DMS114 treated with DMSO at 0.1 percent for 48 hours (cell line): ENCODE results near the gene SSH2.
"Not testable (repeated sequence)": the region's sequence is repeated elsewhere in the genome, so short reads cannot be mapped to it uniquely, and the experiment has no call there.

Experiments
- DNase-seq: peaks from one replicate; lab custom pipeline; 2025; ENCODE audit not compliant: unreplicated experiment; lab: John Stamatoyannopoulos, UW

SSH2 gene

GRCh38 chr17:29711588-29712385 lies 218.2 kb downstream of the SSH2 start:
- no peak for DNase-seq

- no peak for DNase-seq
Observed at GRCh38 chr17:29710891-29711418, 219.1 kb downstream of the SSH2 start.

- no peak for DNase-seq
Observed at GRCh38 chr17:29710520-29710884, 219.5 kb downstream of the SSH2 start.

- no peak for DNase-seq
Observed at GRCh38 chr17:29709866-29710519, 220.0 kb downstream of the SSH2 start.

GRCh38 chr17:29707212-29707571 lies 222.8 kb downstream of the SSH2 start:
- DNase-seq: no peak

- no peak for DNase-seq
Observed at GRCh38 chr17:29706045-29706431, 224.0 kb downstream of the SSH2 start.

GRCh38 chr17:29705386-29705785 lies 224.6 kb downstream of the SSH2 start:
- no peak for DNase-seq

GRCh38 chr17:29699283-29699682 lies 230.7 kb downstream of the SSH2 start:
- no peak for DNase-seq

GRCh38 chr17:29698837-29699236 lies 231.2 kb downstream of the SSH2 start:
- no peak for DNase-seq

GRCh38 chr17:29698019-29698777 lies 231.8 kb downstream of the SSH2 start:
- no peak for DNase-seq

GRCh38 chr17:29697371-29697770 lies 232.7 kb downstream of the SSH2 start:
- no peak for DNase-seq

- no peak for DNase-seq
Observed at GRCh38 chr17:29694918-29695563, 235.0 kb downstream of the SSH2 start.

- no peak for DNase-seq
Observed at GRCh38 chr17:29693751-29694150, 236.3 kb downstream of the SSH2 start.

GRCh38 chr17:29687596-29687995 lies 242.4 kb downstream of the SSH2 start:
- no peak for DNase-seq

GRCh38 chr17:29686993-29687590 lies 242.9 kb downstream of the SSH2 start:
- no peak for DNase-seq

GRCh38 chr17:29683481-29683880 lies 246.5 kb downstream of the SSH2 start:
- no peak for DNase-seq

- DNase-seq: no peak
Observed at GRCh38 chr17:29682987-29683386, 247.0 kb downstream of the SSH2 start.

- DNase-seq: no peak
Observed at GRCh38 chr17:29682054-29682453, 248.0 kb downstream of the SSH2 start.

- DNase-seq: no peak
Observed at GRCh38 chr17:29677824-29678223, 252.2 kb downstream of the SSH2 start.

- no peak for DNase-seq
Observed at GRCh38 chr17:29677221-29677791, 252.7 kb downstream of the SSH2 start.

GRCh38 chr17:29675961-29676360 lies 254.1 kb downstream of the SSH2 start:
- not testable (repeated sequence) for DNase-seq
